Chondrocyte (in vitro differentiated cells): ENCODE results near the gene LMX1B. TPM values are rescaled to one million over a fixed set of nuclear protein-coding genes. Genes with fewer than 3 reads are reported as not detected.
"Not testable (repeated sequence)": the region's sequence is repeated elsewhere in the genome, so short reads cannot be mapped to it uniquely, and the experiment has no call there.

Experiments
- DNase-seq: peaks from one replicate; pipeline ENCODE4 v3.0.0; 2021; ENCODE audit warnings: mixed read lengths, low spot score
- H3K27ac Mint-ChIP-seq: one replicate; pipeline ENCODE4 v1.8.0; 2021; ENCODE audit warnings: mild to moderate bottlenecking, moderate library complexity, mixed read lengths; ENCODE audit not compliant: unreplicated experiment
- H3K27me3 Mint-ChIP-seq: 2 replicates; pipeline ENCODE4 v1.8.0; 2021; ENCODE audit warnings: low read depth, mixed read lengths
- H3K36me3 Mint-ChIP-seq: 2 replicates; pipeline ENCODE4 v1.8.0; 2021; ENCODE audit warnings: low read depth, mixed read lengths
- H3K4me1 Mint-ChIP-seq: 2 replicates; pipeline ENCODE4 v1.8.0; 2021; ENCODE audit warnings: low read depth, mild to moderate bottlenecking, mixed read lengths
- H3K4me3 Mint-ChIP-seq: one replicate; pipeline ENCODE4 v1.8.0; 2021; ENCODE audit warnings: mild to moderate bottlenecking, moderate library complexity, mixed read lengths; ENCODE audit not compliant: unreplicated experiment
- H3K9me3 Mint-ChIP-seq: 2 replicates; pipeline ENCODE4 v1.8.0; 2021; ENCODE audit warnings: low read depth, mixed read lengths
- total RNA-seq: library from RNA; stranded (reverse); gene quantifications from 3 replicates; pipeline ENCODE4 v1.2.1, GENCODE V29; 2021
- TF ChIP-seq, protein P1 (sequence below): fragments of 200-600 bp; sonication (generic); IDR thresholded peaks from 2 replicates; pipeline ENCODE4 v1.5.0; 2021; ENCODE audit warnings: antibody characterized with exemption, mild to moderate bottlenecking, moderate library complexity

Gene LMX1B
- total RNA-seq, 1 donor from 2014 or later: not detected

DNA sequence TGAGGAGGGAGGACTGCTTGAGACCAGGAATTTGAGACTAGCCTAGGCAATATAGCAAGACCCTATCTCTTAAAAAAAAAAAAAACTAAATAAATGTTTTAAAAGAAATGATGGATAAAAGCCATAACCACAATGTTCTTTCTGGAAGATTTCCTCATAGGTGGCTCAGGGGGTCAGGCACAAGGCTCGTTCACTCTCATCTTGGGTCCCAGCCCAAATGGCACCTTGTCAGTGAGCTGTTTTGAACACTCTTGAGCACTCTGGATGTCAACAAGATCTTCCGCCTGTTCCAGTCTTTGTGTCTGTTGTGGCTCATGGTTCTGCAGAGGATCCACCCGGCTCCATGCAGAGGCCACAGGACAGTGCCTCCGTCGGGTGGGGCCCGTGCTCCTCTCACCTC, 35.7 kb upstream of the LMX1B start:
- DNase-seq: no peak
- Mint-ChIP-seq H3K4me1 (peaks cover 3% of the 10 kb centered on the region), H3K27ac (no peak overlapping the region), H3K9me3 (no peaks in the 10 kb centered on the region), H3K27me3 (peaks cover 21% of the 10 kb centered on the region), H3K4me3 (no peak overlapping the region), H3K36me3 (no peaks in the 10 kb centered on the region)
- TF ChIP-seq, protein P1, sequence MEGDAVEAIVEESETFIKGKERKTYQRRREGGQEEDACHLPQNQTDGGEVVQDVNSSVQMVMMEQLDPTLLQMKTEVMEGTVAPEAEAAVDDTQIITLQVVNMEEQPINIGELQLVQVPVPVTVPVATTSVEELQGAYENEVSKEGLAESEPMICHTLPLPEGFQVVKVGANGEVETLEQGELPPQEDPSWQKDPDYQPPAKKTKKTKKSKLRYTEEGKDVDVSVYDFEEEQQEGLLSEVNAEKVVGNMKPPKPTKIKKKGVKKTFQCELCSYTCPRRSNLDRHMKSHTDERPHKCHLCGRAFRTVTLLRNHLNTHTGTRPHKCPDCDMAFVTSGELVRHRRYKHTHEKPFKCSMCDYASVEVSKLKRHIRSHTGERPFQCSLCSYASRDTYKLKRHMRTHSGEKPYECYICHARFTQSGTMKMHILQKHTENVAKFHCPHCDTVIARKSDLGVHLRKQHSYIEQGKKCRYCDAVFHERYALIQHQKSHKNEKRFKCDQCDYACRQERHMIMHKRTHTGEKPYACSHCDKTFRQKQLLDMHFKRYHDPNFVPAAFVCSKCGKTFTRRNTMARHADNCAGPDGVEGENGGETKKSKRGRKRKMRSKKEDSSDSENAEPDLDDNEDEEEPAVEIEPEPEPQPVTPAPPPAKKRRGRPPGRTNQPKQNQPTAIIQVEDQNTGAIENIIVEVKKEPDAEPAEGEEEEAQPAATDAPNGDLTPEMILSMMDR: no peak

- DNase-seq, H3K36me3 Mint-ChIP-seq, H3K27ac Mint-ChIP-seq, H3K4me1 Mint-ChIP-seq, H3K4me3 Mint-ChIP-seq, H3K9me3 Mint-ChIP-seq: not testable (repeated sequence)
- H3K27me3 Mint-ChIP-seq: peaks cover 21% of the 10 kb centered on the region
Observed at GRCh38 chr9:126580319-126580718, 33.4 kb upstream of the LMX1B start.

DNA sequence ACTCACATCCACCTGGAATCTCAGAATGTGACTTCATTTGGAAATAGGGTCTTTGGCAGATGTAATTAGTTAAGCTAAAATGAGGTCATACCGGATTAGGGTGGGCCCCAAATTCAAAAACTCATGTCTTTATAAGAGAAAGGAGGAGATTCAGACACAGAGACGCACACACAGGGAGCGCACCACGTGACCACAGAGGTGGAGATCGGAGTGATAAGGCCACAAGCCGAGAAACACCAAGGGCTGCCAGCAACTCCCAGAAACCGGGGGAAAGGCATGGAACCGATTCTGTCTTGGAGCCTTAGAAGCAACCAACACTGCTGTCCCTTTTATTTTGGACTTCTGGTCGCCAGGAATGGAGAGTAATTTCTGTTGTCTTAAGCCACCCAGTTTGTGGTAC, 31.8 kb upstream of the LMX1B start:
- H3K4me1 Mint-ChIP-seq: peaks cover 6% of the 10 kb centered on the region
- DNase-seq: no peak
- peaks cover 35% of the 10 kb centered on the region for H3K27me3 Mint-ChIP-seq
- H3K36me3 Mint-ChIP-seq: no peaks in the 10 kb centered on the region
- no peaks in the 10 kb centered on the region for H3K9me3 Mint-ChIP-seq
- H3K4me3 Mint-ChIP-seq: no peak overlapping the region
- H3K27ac Mint-ChIP-seq: no peak overlapping the region
- TF ChIP-seq, protein P1: no peak

GRCh38 chr9:126582427-126582826, 31.3 kb upstream of the LMX1B start:
- Mint-ChIP-seq H3K27ac (no peak overlapping the region), H3K27me3 (peaks cover 33% of the 10 kb centered on the region), H3K36me3 (no peaks in the 10 kb centered on the region)

DNA sequence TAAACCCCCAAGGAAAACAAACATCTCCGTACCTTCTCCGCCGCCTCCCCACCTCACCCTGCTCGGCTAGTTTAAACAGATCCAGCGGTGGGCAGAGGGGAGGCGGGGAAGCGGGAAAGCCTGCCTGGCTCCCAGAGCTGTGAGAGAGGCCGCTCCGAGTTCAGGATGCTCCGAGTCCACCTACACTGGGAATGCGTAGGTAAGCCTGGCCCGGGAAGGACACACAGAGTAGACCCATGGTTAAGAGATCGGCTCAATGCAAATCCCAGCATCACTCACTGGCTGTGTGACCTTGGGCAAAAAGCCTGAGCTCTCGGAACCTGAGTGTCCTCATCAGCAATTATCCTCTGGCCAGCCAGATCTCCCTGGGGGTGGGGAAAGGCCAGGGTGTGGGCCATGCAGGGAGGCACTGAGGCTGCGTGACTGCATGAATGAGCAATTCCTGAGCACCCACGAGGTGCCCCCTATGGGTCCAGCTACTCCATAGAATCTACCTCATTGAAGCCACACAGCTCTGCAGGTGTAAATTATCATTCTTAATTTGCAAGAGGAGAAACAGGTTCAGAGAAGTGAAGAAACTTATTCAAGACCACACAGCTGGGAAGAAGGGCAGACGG, 30.5 kb upstream of the LMX1B start:
- Mint-ChIP-seq H3K27ac (no peak overlapping the region), H3K4me1 (peaks cover 17% of the 10 kb centered on the region), H3K27me3 (peaks cover 32% of the 10 kb centered on the region), H3K36me3 (peaks cover under 1% of the 10 kb centered on the region), H3K4me3 (no peak overlapping the region), H3K9me3 (no peaks in the 10 kb centered on the region)
- TF ChIP-seq, protein P1: no peak
- DNase-seq: no peak

More at GRCh38 chr9:126582427-126582826, 31.3 kb upstream of the LMX1B start:
- Mint-ChIP-seq H3K9me3 (no peaks in the 10 kb centered on the region), H3K4me1 (peaks cover 12% of the 10 kb centered on the region), H3K4me3 (no peak overlapping the region)
- TF ChIP-seq, protein P1: no peak
- no peak for DNase-seq

- DNase-seq: peak; percentile 44
- peaks cover 17% of the 10 kb centered on the region for H3K4me1 Mint-ChIP-seq
- peaks cover 2% of the 10 kb centered on the region for H3K36me3 Mint-ChIP-seq
- no peak overlapping the region for H3K27ac Mint-ChIP-seq
- peaks cover 36% of the 10 kb centered on the region for H3K27me3 Mint-ChIP-seq
- H3K9me3 Mint-ChIP-seq: no peaks in the 10 kb centered on the region
- TF ChIP-seq, protein P1: no peak
- no peak overlapping the region for H3K4me3 Mint-ChIP-seq
Observed at GRCh38 chr9:126584611-126585010, 29.1 kb upstream of the LMX1B start.
